ENCODE results near the gene MYT1.

MYT1 gene

GRCh38 chr20:64192406-64192805 lies 28.2 kb downstream of the MYT1 start:
- H3K4me3 ChIP-seq (ENCODE audit: low read length), result no peak overlapping the region
- no peak for TF ChIP-seq CTCF (IDR thresholded peaks at IDR 0.05; ENCODE audit: insufficient read depth, low read depth, low read length, missing control alignments)
- DNase-seq (ENCODE audit: low read depth), result no peak

- DNase-seq (ENCODE audit: low read depth), result no peak
- no peak overlapping the region for H3K4me3 ChIP-seq (ENCODE audit: low read length)
- no peak for TF ChIP-seq CTCF (IDR thresholded peaks at IDR 0.05; ENCODE audit: insufficient read depth, low read depth, low read length, missing control alignments)
Measured at GRCh38 chr20:64193058-64193457, 28.8 kb downstream of the MYT1 start.

- H3K4me3 ChIP-seq (ENCODE audit: low read length), result no peak overlapping the region
- DNase-seq (ENCODE audit: low read depth), result no peak
- TF ChIP-seq CTCF (IDR thresholded peaks at IDR 0.05; ENCODE audit: insufficient read depth, low read depth, low read length, missing control alignments), result no peak
Measured at GRCh38 chr20:64194269-64194668, 30.0 kb downstream of the MYT1 start.

GRCh38 chr20:64196309-64196708 lies 32.1 kb downstream of the MYT1 start:
- no peak for TF ChIP-seq CTCF (IDR thresholded peaks at IDR 0.05; ENCODE audit: insufficient read depth, low read depth, low read length, missing control alignments)
- DNase-seq (ENCODE audit: low read depth), result no peak
- H3K4me3 ChIP-seq (ENCODE audit: low read length), result no peak overlapping the region

- no peak overlapping the region for H3K4me3 ChIP-seq (ENCODE audit: low read length)
- DNase-seq (ENCODE audit: low read depth), result no peak
- TF ChIP-seq CTCF (IDR thresholded peaks at IDR 0.05; ENCODE audit: insufficient read depth, low read depth, low read length, missing control alignments), result no peak
Measured at GRCh38 chr20:64196847-64197306, 32.6 kb downstream of the MYT1 start.

- no peak for TF ChIP-seq CTCF (IDR thresholded peaks at IDR 0.05; ENCODE audit: insufficient read depth, low read depth, low read length, missing control alignments)
- no peak overlapping the region for H3K4me3 ChIP-seq (ENCODE audit: low read length)
- DNase-seq (ENCODE audit: low read depth), result no peak
Measured at GRCh38 chr20:64198347-64198746, 34.1 kb downstream of the MYT1 start.

- no peak for DNase-seq (ENCODE audit: low read depth)
- TF ChIP-seq CTCF (IDR thresholded peaks at IDR 0.05; ENCODE audit: insufficient read depth, low read depth, low read length, missing control alignments), result no peak
Measured at GRCh38 chr20:64199395-64199794, 35.1 kb downstream of the MYT1 start.

More at GRCh38 chr20:64199395-64199794, 35.1 kb downstream of the MYT1 start:
- no peak overlapping the region for H3K4me3 ChIP-seq (ENCODE audit: low read length)
